Activated T-cell treated with anti-CD3 and anti-CD28 coated beads, Interleukin-2, amount 50 U/mL, for 72 hours (primary cell): Measurements from ENCODE around the gene SLC6A11. TPM values are rescaled to one million over a fixed set of nuclear protein-coding genes. Genes with fewer than 3 reads are reported as not detected.

ENCODE experiments used
- ATAC-seq, 2 donors: fragments of 150-1000 bp; cut with Tn5 transposase; replicated peaks in 1 of 2; 2 replicates each; pipeline ENCODE4 v1.10.0; 2021; ENCODE audit warnings: moderate library complexity in 2 of 2, mild to moderate bottlenecking in 1 of 2
- DNase-seq, 2 donors: peaks; one replicate each; pipeline ENCODE4 v3.0.0; 2021 to 2022; ENCODE audit warnings: mixed read lengths in 1 of 2
- H3K27ac Mint-ChIP-seq: one replicate; pipeline ENCODE4 v1.8.0; 2022; ENCODE audit warnings: mild to moderate bottlenecking, moderate library complexity, mixed read lengths
- H3K27me3 Mint-ChIP-seq: one replicate; pipeline ENCODE4 v1.8.0; 2022; ENCODE audit warnings: low read depth, mixed read lengths
- H3K36me3 Mint-ChIP-seq, 2 donors: one replicate each; pipeline ENCODE4 v1.8.0; 2022; ENCODE audit warnings: mixed read lengths in 2 of 2, mild to moderate bottlenecking in 1 of 2; ENCODE audit not compliant: insufficient read depth in 2 of 2
- H3K4me1 Mint-ChIP-seq: one replicate; pipeline ENCODE4 v1.8.0; 2022; ENCODE audit warnings: low read depth, mixed read lengths
- H3K4me3 Mint-ChIP-seq, 2 donors: one replicate each; pipeline ENCODE4 v1.8.0; 2022; ENCODE audit warnings: mild to moderate bottlenecking in 2 of 2, mixed read lengths in 2 of 2, moderate library complexity in 2 of 2
- H3K9me3 Mint-ChIP-seq, 2 donors: one replicate each; pipeline ENCODE4 v1.8.0; 2022; ENCODE audit warnings: mixed read lengths in 2 of 2
- total RNA-seq, 2 donors: library from RNA; stranded (reverse); gene quantifications; one replicate each; pipeline ENCODE4 v1.2.3, GENCODE V29; 2022

Gene SLC6A11
- total RNA-seq, result not detected

GRCh38 chr3:10816019-10816862 lies at the start of gene SLC6A11:
SLC6A11 (plus strand) TSS chr3:10816228; CDS start chr3:10816266, 38 bp downstream.
- Mint-ChIP-seq H3K4me3 (no peak within 1 kb of the TSS), H3K27me3 (peaks cover 31% of the 10 kb centered on the region), H3K4me1 (no peaks in the 10 kb centered on the region), H3K27ac (peak within 1 kb of the TSS; percentile 47), H3K36me3 (no peaks in the 10 kb centered on the region), H3K9me3 (no peaks in the 10 kb centered on the region)
- ATAC-seq (no peak), DNase-seq (no peak)

GRCh38 chr3:10768708-10769394 lies 47.2 kb upstream of the SLC6A11 start:
- no peaks in the 10 kb centered on the region for H3K4me1 Mint-ChIP-seq
- no peak overlapping the region for H3K27ac Mint-ChIP-seq
- no peak overlapping the region for H3K4me3 Mint-ChIP-seq
- no peaks in the 10 kb centered on the region for H3K36me3 Mint-ChIP-seq
- no peaks in the 10 kb centered on the region for H3K9me3 Mint-ChIP-seq
- ATAC-seq, result no peak
- no peak for DNase-seq
- peaks cover 34% of the 10 kb centered on the region for H3K27me3 Mint-ChIP-seq

- peaks cover 38% of the 10 kb centered on the region for H3K27me3 Mint-ChIP-seq
- H3K4me3 Mint-ChIP-seq, result no peak overlapping the region
- no peak overlapping the region for H3K27ac Mint-ChIP-seq
- H3K36me3 Mint-ChIP-seq, result no peaks in the 10 kb centered on the region
- ATAC-seq (no peak), DNase-seq (no peak)
- no peaks in the 10 kb centered on the region for H3K4me1 Mint-ChIP-seq
- H3K9me3 Mint-ChIP-seq, result no peaks in the 10 kb centered on the region
Observed at GRCh38 chr3:10770547-10770946, 45.5 kb upstream of the SLC6A11 start.

GRCh38 chr3:10770981-10771380 lies 45.0 kb upstream of the SLC6A11 start:
- peaks cover 38% of the 10 kb centered on the region for H3K27me3 Mint-ChIP-seq
- ATAC-seq (no peak), DNase-seq (no peak)
- H3K36me3 Mint-ChIP-seq, result no peaks in the 10 kb centered on the region
- H3K9me3 Mint-ChIP-seq, result no peaks in the 10 kb centered on the region
- H3K4me1 Mint-ChIP-seq, result no peaks in the 10 kb centered on the region
- H3K4me3 Mint-ChIP-seq, result no peak overlapping the region
- no peak overlapping the region for H3K27ac Mint-ChIP-seq

- DNase-seq, result no peak
- Mint-ChIP-seq H3K27me3 (peaks cover 35% of the 10 kb centered on the region), H3K36me3 (no peaks in the 10 kb centered on the region), H3K27ac (no peak overlapping the region), H3K4me3 (no peak overlapping the region), H3K4me1 (no peaks in the 10 kb centered on the region), H3K9me3 (no peaks in the 10 kb centered on the region)
- ATAC-seq, result no peak
Observed at GRCh38 chr3:10771486-10772270, 44.4 kb upstream of the SLC6A11 start.

- Mint-ChIP-seq H3K4me1 (no peaks in the 10 kb centered on the region), H3K27ac (no peak overlapping the region), H3K36me3 (no peaks in the 10 kb centered on the region), H3K27me3 (peaks cover 28% of the 10 kb centered on the region), H3K4me3 (no peak overlapping the region), H3K9me3 (no peaks in the 10 kb centered on the region)
- DNase-seq, result peak in 1 of 2 donors; percentile 6
- ATAC-seq, result no peak
Observed at GRCh38 chr3:10772271-10773161, 43.5 kb upstream of the SLC6A11 start.

GRCh38 chr3:10774129-10774670 lies 41.8 kb upstream of the SLC6A11 start:
- no peak for DNase-seq
- ATAC-seq, result no peak
- Mint-ChIP-seq H3K4me1 (no peaks in the 10 kb centered on the region), H3K36me3 (no peaks in the 10 kb centered on the region), H3K4me3 (no peak overlapping the region), H3K27ac (no peak overlapping the region), H3K27me3 (peaks cover 21% of the 10 kb centered on the region), H3K9me3 (no peaks in the 10 kb centered on the region)

GRCh38 chr3:10774825-10775224 lies 41.2 kb upstream of the SLC6A11 start:
- Mint-ChIP-seq H3K4me3 (no peak overlapping the region), H3K27ac (no peak overlapping the region), H3K4me1 (no peaks in the 10 kb centered on the region), H3K9me3 (no peaks in the 10 kb centered on the region), H3K27me3 (peaks cover 20% of the 10 kb centered on the region), H3K36me3 (no peaks in the 10 kb centered on the region)
- DNase-seq (no peak), ATAC-seq (no peak)

GRCh38 chr3:10775259-10775658 lies 40.8 kb upstream of the SLC6A11 start:
- H3K36me3 Mint-ChIP-seq, result no peaks in the 10 kb centered on the region
- DNase-seq, result no peak
- no peak for ATAC-seq
- peaks cover 23% of the 10 kb centered on the region for H3K27me3 Mint-ChIP-seq
- H3K9me3 Mint-ChIP-seq, result no peaks in the 10 kb centered on the region
- H3K27ac Mint-ChIP-seq, result no peak overlapping the region
- no peaks in the 10 kb centered on the region for H3K4me1 Mint-ChIP-seq
- H3K4me3 Mint-ChIP-seq, result no peak overlapping the region

GRCh38 chr3:10775828-10776227 lies 40.2 kb upstream of the SLC6A11 start:
- ATAC-seq, result no peak
- no peaks in the 10 kb centered on the region for H3K4me1 Mint-ChIP-seq
- no peak for DNase-seq
- no peaks in the 10 kb centered on the region for H3K9me3 Mint-ChIP-seq
- H3K36me3 Mint-ChIP-seq, result no peaks in the 10 kb centered on the region
- peaks cover 23% of the 10 kb centered on the region for H3K27me3 Mint-ChIP-seq
- H3K27ac Mint-ChIP-seq, result no peak overlapping the region
- H3K4me3 Mint-ChIP-seq, result no peak overlapping the region

- DNase-seq, result no peak
- ATAC-seq, result no peak
- no peaks in the 10 kb centered on the region for H3K4me1 Mint-ChIP-seq
- H3K4me3 Mint-ChIP-seq, result no peak overlapping the region
- no peak overlapping the region for H3K27ac Mint-ChIP-seq
- peaks cover 33% of the 10 kb centered on the region for H3K27me3 Mint-ChIP-seq
- H3K9me3 Mint-ChIP-seq, result no peaks in the 10 kb centered on the region
- no peaks in the 10 kb centered on the region for H3K36me3 Mint-ChIP-seq
Observed at GRCh38 chr3:10777627-10778026, 38.4 kb upstream of the SLC6A11 start.
